ENCODE measurements around the gene ADGRB2.

GRCh38 chr1:31785020-31785946, 21.1 kb upstream of the ADGRB2 start:
- TF ChIP-seq CTCF (IDR thresholded peaks at IDR 0.05) (no peak), TCF7L2 (IDR thresholded peaks at IDR 0.05; ENCODE audit: low read depth, low read length) (no peak)
